ENCODE data around the gene SNAI3. TPM values are rescaled to one million over a fixed set of nuclear protein-coding genes. Genes with fewer than 3 reads are reported as not detected.

The SNAI3 gene
- total and polyA plus RNA-seq, 2 experiments from 2014 or later = 10.3 to 19.4 TPM

GRCh38 chr16:88647178-88648070 lies 38.9 kb downstream of the SNAI3 start:
- Histone ChIP-seq H3K9me2 (ENCODE audit: insufficient read depth) (no peaks in the 10 kb centered on the region), H3K4me1 (ENCODE audit: insufficient read depth) (peaks cover 11% of the 10 kb centered on the region; the same call in 1 of the 2 replicates), H3K27me3 (ENCODE audit: insufficient read depth) (no peaks in the 10 kb centered on the region), H3K4me2 (no peak overlapping the region), H3K79me2 (replicated peaks; ENCODE audit: insufficient read depth) (peaks cover 14% of the 10 kb centered on the region; the same call in 1 of the 2 replicates), H3F3A (replicated peaks; ENCODE audit: low read depth) (0 out of 2 replicates have a peak, but pooled peaks cover 7% of the 10 kb centered on the region), H4K20me1 (replicated peaks; ENCODE audit: insufficient read depth) (peaks cover 7% of the 10 kb centered on the region; the same call in 1 of the 2 replicates), H3K36me3 (ENCODE audit: insufficient read depth) (no peaks in the 10 kb centered on the region), H3K4me3 (no peak overlapping the region), H2AFZ (no peak overlapping the region), H3K27ac (ENCODE audit: low read depth) (no peak overlapping the region)
- no peak overlapping the region for H3K4me3 Mint-ChIP-seq
- peaks cover 9% of the 10 kb centered on the region for H3K27me3 Mint-ChIP-seq (ENCODE audit: insufficient read depth, low read depth, poor library complexity)
- no peaks in the 10 kb centered on the region for H3K9me3 Mint-ChIP-seq
- no peak for ATAC-seq
- H3K27ac Mint-ChIP-seq = no peak overlapping the region
- peaks cover 11% of the 10 kb centered on the region for H3K4me1 Mint-ChIP-seq
- DNase-seq (ENCODE audit: low spot score) = no peak
- TF ChIP-seq ZNF114 (CRISPR knock-in tag; IDR thresholded peaks at IDR 0.05) = no peak
- TF ChIP-seq CREB1 (CRISPR knock-in tag; IDR thresholded peaks at IDR 0.05; ENCODE audit: low read depth) = no peak
- no peak for TF ChIP-seq EZH2 (IDR thresholded peaks at IDR 0.05; ENCODE audit: low read depth, unreplicated experiment)
- TF ChIP-seq JUNB (IDR thresholded peaks at IDR 0.05; ENCODE audit: unreplicated experiment) = no peak
- TF ChIP-seq ZNF331 (CRISPR knock-in tag; IDR thresholded peaks at IDR 0.05; ENCODE audit: low read depth) = no peak
- no peak for TF ChIP-seq REST (IDR thresholded peaks at IDR 0.05; ENCODE audit: unreplicated experiment)
- TF ChIP-seq ETS1 (IDR thresholded peaks at IDR 0.05) = no peak
- TF ChIP-seq STAT1 (IDR thresholded peaks at IDR 0.05; ENCODE audit: unreplicated experiment) = no peak
- TF ChIP-seq EZH2phosphoT487 (IDR thresholded peaks at IDR 0.05; ENCODE audit: unreplicated experiment) = no peak
- peaks cover 18% of the 10 kb centered on the region; the same call in 2 of the 3 replicates for H3K36me3 Mint-ChIP-seq (ENCODE audit: low read depth)

All from GM23338 (cell line).